Panc1 (cell line): Measurements from ENCODE around the gene CDH13.

ENCODE experiments used
- CTCF ChIP-seq: fragments of 450-650 bp; IDR thresholded peaks from 2 replicates; pipeline ENCODE4 v1.5.1; 2017; ENCODE audit warnings: mild to moderate bottlenecking
- POLR2AphosphoS5 ChIP-seq: IDR thresholded peaks from 2 replicates; pipeline ENCODE4 v1.6.1; 2012; ENCODE audit warnings: mild to moderate bottlenecking, low read depth, low read length, moderate library complexity
- REST ChIP-seq, 2 experiments: IDR thresholded peaks; 2 replicates each; pipeline ENCODE4 v1.6.1; 2011 to 2012; ENCODE audit warnings: low read depth in 2 of 2, control low read depth in 1 of 2, low read length in 1 of 2, mild to moderate bottlenecking in 1 of 2, moderate library complexity in 1 of 2; ENCODE audit not compliant: insufficient read depth in 1 of 2
- TCF7L2 ChIP-seq: IDR thresholded peaks from 2 replicates; pipeline ENCODE4 v1.6.1; 2011; ENCODE audit warnings: mild to moderate bottlenecking, low read depth, low read length, inconsistent platforms

- TF ChIP-seq CTCF: no peak
- TF ChIP-seq TCF7L2: no peak
- no peak for TF ChIP-seq POLR2AphosphoS5
- no peak for TF ChIP-seq REST (IDR thresholded peaks at IDR 0.05; ENCODE audit: insufficient read depth in 1 of 2, low read depth in 2 of 2, low read length in 1 of 2)
These were observed 339.0 kb downstream of the CDH13 start for GRCh38 chr16:82965808-82966207.
